K562 (cell line): ENCODE measurements around the gene NPAS1. TPM values are rescaled to one million over a fixed set of nuclear protein-coding genes. Genes with fewer than 3 reads are reported as not detected.

Source experiments
- ATAC-seq: fragments of 200-7000 bp; cut with Tn5 transposase; 3 replicates; pipeline ENCODE4 v1.9.1; 2020; ENCODE audit warnings: moderate library complexity
- BruUV-seq: library from RNA; stranded (reverse); fragments of 400-500 nt; replicated peaks from 2 replicates; lab custom pipeline; 2021; lab: Mats Ljungman, UMichigan
- CTCF ChIA-PET: fragments of 300-600 bp; formaldehyde crosslinking; extraction: SDS; loops from one replicate; lab custom pipeline; 2021; ENCODE audit warnings: low intra/inter-chr PET ratio; lab: Yijun Ruan, JAX
- POLR2A ChIA-PET: fragments of 300-600, 350-650 bp; sonication (Branson Sonifier 250); formaldehyde crosslinking; extraction: SDS; loops from one replicate; lab custom pipeline; 2021; ENCODE audit warnings: antibody characterized with exemption, inconsistent platforms; lab: Yijun Ruan, JAX
- DNase-seq, 4 experiments: peaks; one replicate each; pipeline versions ENCODE4 v3.0.0 to v3.0.0-alpha.2; 2011 to 2018; ENCODE audit warnings: low spot score in 3 of 4, mixed read lengths in 3 of 4; ENCODE audit errors: extremely low read depth in 1 of 4
- FAIRE-seq: peaks from 2 replicates; lab custom pipeline; 2011; peaks lifted over from hg19 to GRCh38; lab: Jason Lieb, UNC
- H2AFZ ChIP-seq: 2 replicates; pipeline ENCODE4 v1.6.0; 2011; ENCODE audit warnings: low read depth, low read length, control low read depth, inconsistent platforms
- H3K27ac ChIP-seq: fragments of 200-600 bp; 3 replicates; pipeline ENCODE4 v1.8.0; 2011; ENCODE audit warnings: low read depth, mild to moderate bottlenecking, control low read depth, inconsistent platforms, low read length, moderate library complexity, mixed read lengths; ENCODE audit errors: extremely low read depth
- H3K27me3 ChIP-seq, 2 experiments: fragments of 300-600 bp in 1 of 2; 2 replicates in 1 of 2; 3 replicates in 1 of 2; pipeline versions ENCODE4 v1.6.0 to v1.8.0; 2011; ENCODE audit warnings: inconsistent platforms in 2 of 2, low read length in 2 of 2, mild to moderate bottlenecking in 1 of 2, mixed read lengths in 1 of 2, moderate library complexity in 1 of 2; ENCODE audit not compliant: control insufficient read depth in 2 of 2, insufficient read depth in 2 of 2
- H3K36me3 ChIP-seq: fragments of 300-600 bp; 3 replicates; pipeline ENCODE4 v1.8.0; 2011; ENCODE audit warnings: mild to moderate bottlenecking, low read length, inconsistent platforms; ENCODE audit not compliant: control insufficient read depth, insufficient read depth
- H3K4me1 ChIP-seq, 2 experiments: fragments of 200-600 bp in 1 of 2; replicated peaks in 1 of 2; 2 replicates in 1 of 2; 3 replicates in 1 of 2; pipeline versions ENCODE4 v1.5.1 to v1.8.0; 2011; ENCODE audit warnings: inconsistent platforms in 2 of 2, low read length in 2 of 2, mild to moderate bottlenecking in 1 of 2, mixed read lengths in 1 of 2, moderate library complexity in 1 of 2; ENCODE audit not compliant: control insufficient read depth in 2 of 2, insufficient read depth in 2 of 2
- H3K4me2 ChIP-seq: 2 replicates; pipeline ENCODE4 v1.6.1; 2011; ENCODE audit warnings: low read length, control low read depth, inconsistent platforms, mixed read lengths; ENCODE audit not compliant: insufficient read depth
- H3K4me3 ChIP-seq: fragments of 200-600 bp; sonication (generic), shearing (Covaris generic); 2 replicates; pipeline ENCODE4 v1.5.1; 2016; ENCODE audit warnings: control low read depth, inconsistent platforms
- H3K79me2 ChIP-seq: fragments of 200-600 bp; 3 replicates; pipeline ENCODE4 v1.8.0; 2011; ENCODE audit warnings: low read length, inconsistent platforms; ENCODE audit not compliant: control insufficient read depth, insufficient read depth
- H3K9ac ChIP-seq, 2 experiments: 2 replicates each; pipeline versions ENCODE4 v1.6.0 to v1.6.1; 2011; ENCODE audit warnings: low read depth in 2 of 2, low read length in 2 of 2, control low read depth in 1 of 2, inconsistent platforms in 1 of 2, mild to moderate bottlenecking in 1 of 2, mixed read lengths in 1 of 2; ENCODE audit not compliant: insufficient read depth in 1 of 2
- H3K9me1 ChIP-seq: one replicate; pipeline ENCODE4 v1.6.0; 2011; ENCODE audit warnings: inconsistent platforms, mild to moderate bottlenecking, low read length, moderate library complexity; ENCODE audit not compliant: control insufficient read depth, insufficient read depth
- H3K9me3 ChIP-seq: replicated peaks from 2 replicates; pipeline ENCODE4 v1.5.1; 2011; ENCODE audit warnings: low read depth, low read length, inconsistent platforms; ENCODE audit not compliant: control insufficient read depth, insufficient read depth
- H4K20me1 ChIP-seq: replicated peaks from 2 replicates; pipeline ENCODE4 v1.6.1; 2011; ENCODE audit warnings: low read length, inconsistent platforms, mixed read lengths; ENCODE audit not compliant: control insufficient read depth, insufficient read depth
- GATA2 ChIP-seq: sonication (generic); formaldehyde crosslinking; IDR thresholded peaks from 2 replicates; pipeline ENCODE4 v1.4.0; 2020; ENCODE audit warnings: mild to moderate bottlenecking, missing genetic modification reagents
- JUNB ChIP-seq: fragments of 450-650 bp; formaldehyde crosslinking; conservative IDR thresholded peaks from 2 replicates; pipeline ENCODE4 v1.4.0; 2020; ENCODE audit warnings: mild to moderate bottlenecking
- KAT7 ChIP-seq: sonication (generic); formaldehyde crosslinking; IDR thresholded peaks from 2 replicates; pipeline ENCODE4 v1.8.0; 2022; ENCODE audit warnings: missing genetic modification reagents, mild to moderate bottlenecking, borderline replicate concordance
- RBM34 ChIP-seq: fragments of 200-400 bp; formaldehyde crosslinking; IDR thresholded peaks from 2 replicates; pipeline ENCODE4 v1.6.1; 2018; ENCODE audit warnings: low read length, borderline replicate concordance; ENCODE audit not compliant: insufficient read depth
- TCFL5 ChIP-seq: fragments of 250-450 bp; sonication (Bioruptor Pico); conservative IDR thresholded peaks from 2 replicates; pipeline ENCODE4 v1.6.1; 2021; ENCODE audit warnings: mild to moderate bottlenecking, moderate library complexity, matching md5 sums
- U2AF2 ChIP-seq: fragments of 200-400 bp; formaldehyde crosslinking; optimal IDR thresholded peaks from 2 replicates; pipeline ENCODE3; 2017; ENCODE audit warnings: low read depth, mild to moderate bottlenecking, low read length
- WGBS: fragments of 100-300 bp; shearing (Covaris generic); methylation state at CpG from one replicate; pipeline ENCODE4 v1.1.6; 2016; ENCODE audit warnings: low coverage, mixed read lengths; ENCODE audit not compliant: insufficient coverage; ENCODE audit errors: missing lambda C conversion rate; 5-methylcytosine and 5-hydroxymethylcytosine counted together
- in situ Hi-C: fragments of 300-500 bp; cut with MboI; formaldehyde crosslinking; loops from 4 replicates; pipeline ENCODE4 v1.15.0; 2018; ENCODE audit warnings: inconsistent platforms, mixed read lengths
- intact Hi-C: fragments of 100-400 bp; cut with micrococcal nuclease; formaldehyde crosslinking; loops from 2 replicates; pipeline ENCODE4 v1.14.2; 2022
- polyA plus RNA-seq, 8 experiments: library from polyadenylated mRNA; depleted of rRNA in 4 of 8; stranded (reverse) in 5 of 8; unstranded in 3 of 8; fragments of >200 nt; fragmentation: Nextera tagmentation in 2 of 8; fragmentation: Illumina TruSeq in 1 of 8; extraction: Ambion mirVana in 2 of 8; extraction: Trizol in 1 of 8; gene quantifications; 2 replicates each; pipeline versions ENCODE4 v1.2.1 to v1.2.3, GENCODE V29; 2011 to 2014; ENCODE audit warnings: inconsistent platforms in 1 of 8, missing spikeins in 1 of 8
- total RNA-seq, 7 experiments: library from RNA; depleted of rRNA in 6 of 7; stranded (reverse); fragments of >200 nt in 6 of 7; fragmentation: Illumina TruSeq in 2 of 7; extraction: Trizol in 2 of 7; gene quantifications; 2 replicates each; pipeline versions ENCODE4 v1.2.1 to v1.2.3, GENCODE V29; 2011 to 2021; ENCODE audit warnings: low replicate concordance in 1 of 7
- TF ChIP-seq, protein P1 (sequence below): fragments of 450-650 bp; IDR thresholded peaks from 2 replicates; pipeline ENCODE4 v1.6.1; 2016; ENCODE audit warnings: mild to moderate bottlenecking, moderate library complexity
- TF ChIP-seq, protein P2 (sequence below): fragments of 450-650 bp; formaldehyde crosslinking; IDR thresholded peaks from 2 replicates; pipeline ENCODE4 v1.4.0; 2022; ENCODE audit warnings: missing genetic modification characterization

The NPAS1 gene
- total and polyA plus RNA-seq, 9 of the 15 experiments (the other 6 are each of a cell fraction or from before 2014, with no cell fraction given) = 0.58 to 5.3 (median 2.0) TPM; not detected in 2

DNA sequence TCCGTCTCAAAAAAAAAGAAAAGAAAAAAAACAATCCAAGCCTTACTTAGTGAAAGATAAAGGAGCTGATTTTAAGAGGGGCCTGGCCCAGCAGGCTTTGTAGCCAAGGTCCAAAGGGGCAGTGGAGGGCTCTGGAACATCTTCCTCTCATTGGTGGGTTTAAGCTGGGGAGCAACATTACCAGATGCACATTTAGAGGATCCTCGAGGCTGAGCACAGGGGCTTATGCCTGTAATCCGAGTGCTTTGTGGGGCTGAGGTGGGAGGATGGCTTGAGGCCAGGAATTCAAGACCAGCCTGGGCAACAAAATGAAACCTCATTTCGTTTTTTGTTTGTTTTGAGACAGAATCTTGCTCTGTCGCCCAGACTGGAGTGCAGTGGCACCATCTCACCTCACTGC is 36.8 kb downstream of the NPAS1 start:
- no peak overlapping the region for H3K4me2 ChIP-seq
- no TSS peak for BruUV-seq
- H3K4me1 ChIP-seq = peaks cover 3 to 17% of the 10 kb centered on the region in 2 experiments; a peak in 4 of 5 replicates
- POLR2A ChIA-PET = interaction anchor here (1.0 to 1.2 kb wide), 2 partner anchors 9 to 19 kb away, joined by 3 read pairs; no protein-coding TSS in a partner anchor
- no peak overlapping the region for H3K4me3 ChIP-seq
- intact Hi-C loops (no loop called here), in situ Hi-C loops (no loop called here)
- FAIRE-seq (no peak), DNase-seq (no peak), ATAC-seq (no peak)
- H3K9ac ChIP-seq = no peak overlapping the region
- no peaks in the 10 kb centered on the region for H3K9me1 ChIP-seq
- H3K36me3 ChIP-seq = no peaks in the 10 kb centered on the region
- CTCF ChIA-PET = interaction anchor here (0.6 kb wide), 1 partner anchor 285 kb away, joined by 3 read pairs; no protein-coding TSS in a partner anchor
- no peak overlapping the region for H2AFZ ChIP-seq
- no peaks in the 10 kb centered on the region for H3K9me3 ChIP-seq
- TF ChIP-seq TCFL5 = no peak
- TF ChIP-seq GATA2 (CRISPR knock-in tag) = no peak
- no peak for TF ChIP-seq RBM34
- TF ChIP-seq, protein P1, sequence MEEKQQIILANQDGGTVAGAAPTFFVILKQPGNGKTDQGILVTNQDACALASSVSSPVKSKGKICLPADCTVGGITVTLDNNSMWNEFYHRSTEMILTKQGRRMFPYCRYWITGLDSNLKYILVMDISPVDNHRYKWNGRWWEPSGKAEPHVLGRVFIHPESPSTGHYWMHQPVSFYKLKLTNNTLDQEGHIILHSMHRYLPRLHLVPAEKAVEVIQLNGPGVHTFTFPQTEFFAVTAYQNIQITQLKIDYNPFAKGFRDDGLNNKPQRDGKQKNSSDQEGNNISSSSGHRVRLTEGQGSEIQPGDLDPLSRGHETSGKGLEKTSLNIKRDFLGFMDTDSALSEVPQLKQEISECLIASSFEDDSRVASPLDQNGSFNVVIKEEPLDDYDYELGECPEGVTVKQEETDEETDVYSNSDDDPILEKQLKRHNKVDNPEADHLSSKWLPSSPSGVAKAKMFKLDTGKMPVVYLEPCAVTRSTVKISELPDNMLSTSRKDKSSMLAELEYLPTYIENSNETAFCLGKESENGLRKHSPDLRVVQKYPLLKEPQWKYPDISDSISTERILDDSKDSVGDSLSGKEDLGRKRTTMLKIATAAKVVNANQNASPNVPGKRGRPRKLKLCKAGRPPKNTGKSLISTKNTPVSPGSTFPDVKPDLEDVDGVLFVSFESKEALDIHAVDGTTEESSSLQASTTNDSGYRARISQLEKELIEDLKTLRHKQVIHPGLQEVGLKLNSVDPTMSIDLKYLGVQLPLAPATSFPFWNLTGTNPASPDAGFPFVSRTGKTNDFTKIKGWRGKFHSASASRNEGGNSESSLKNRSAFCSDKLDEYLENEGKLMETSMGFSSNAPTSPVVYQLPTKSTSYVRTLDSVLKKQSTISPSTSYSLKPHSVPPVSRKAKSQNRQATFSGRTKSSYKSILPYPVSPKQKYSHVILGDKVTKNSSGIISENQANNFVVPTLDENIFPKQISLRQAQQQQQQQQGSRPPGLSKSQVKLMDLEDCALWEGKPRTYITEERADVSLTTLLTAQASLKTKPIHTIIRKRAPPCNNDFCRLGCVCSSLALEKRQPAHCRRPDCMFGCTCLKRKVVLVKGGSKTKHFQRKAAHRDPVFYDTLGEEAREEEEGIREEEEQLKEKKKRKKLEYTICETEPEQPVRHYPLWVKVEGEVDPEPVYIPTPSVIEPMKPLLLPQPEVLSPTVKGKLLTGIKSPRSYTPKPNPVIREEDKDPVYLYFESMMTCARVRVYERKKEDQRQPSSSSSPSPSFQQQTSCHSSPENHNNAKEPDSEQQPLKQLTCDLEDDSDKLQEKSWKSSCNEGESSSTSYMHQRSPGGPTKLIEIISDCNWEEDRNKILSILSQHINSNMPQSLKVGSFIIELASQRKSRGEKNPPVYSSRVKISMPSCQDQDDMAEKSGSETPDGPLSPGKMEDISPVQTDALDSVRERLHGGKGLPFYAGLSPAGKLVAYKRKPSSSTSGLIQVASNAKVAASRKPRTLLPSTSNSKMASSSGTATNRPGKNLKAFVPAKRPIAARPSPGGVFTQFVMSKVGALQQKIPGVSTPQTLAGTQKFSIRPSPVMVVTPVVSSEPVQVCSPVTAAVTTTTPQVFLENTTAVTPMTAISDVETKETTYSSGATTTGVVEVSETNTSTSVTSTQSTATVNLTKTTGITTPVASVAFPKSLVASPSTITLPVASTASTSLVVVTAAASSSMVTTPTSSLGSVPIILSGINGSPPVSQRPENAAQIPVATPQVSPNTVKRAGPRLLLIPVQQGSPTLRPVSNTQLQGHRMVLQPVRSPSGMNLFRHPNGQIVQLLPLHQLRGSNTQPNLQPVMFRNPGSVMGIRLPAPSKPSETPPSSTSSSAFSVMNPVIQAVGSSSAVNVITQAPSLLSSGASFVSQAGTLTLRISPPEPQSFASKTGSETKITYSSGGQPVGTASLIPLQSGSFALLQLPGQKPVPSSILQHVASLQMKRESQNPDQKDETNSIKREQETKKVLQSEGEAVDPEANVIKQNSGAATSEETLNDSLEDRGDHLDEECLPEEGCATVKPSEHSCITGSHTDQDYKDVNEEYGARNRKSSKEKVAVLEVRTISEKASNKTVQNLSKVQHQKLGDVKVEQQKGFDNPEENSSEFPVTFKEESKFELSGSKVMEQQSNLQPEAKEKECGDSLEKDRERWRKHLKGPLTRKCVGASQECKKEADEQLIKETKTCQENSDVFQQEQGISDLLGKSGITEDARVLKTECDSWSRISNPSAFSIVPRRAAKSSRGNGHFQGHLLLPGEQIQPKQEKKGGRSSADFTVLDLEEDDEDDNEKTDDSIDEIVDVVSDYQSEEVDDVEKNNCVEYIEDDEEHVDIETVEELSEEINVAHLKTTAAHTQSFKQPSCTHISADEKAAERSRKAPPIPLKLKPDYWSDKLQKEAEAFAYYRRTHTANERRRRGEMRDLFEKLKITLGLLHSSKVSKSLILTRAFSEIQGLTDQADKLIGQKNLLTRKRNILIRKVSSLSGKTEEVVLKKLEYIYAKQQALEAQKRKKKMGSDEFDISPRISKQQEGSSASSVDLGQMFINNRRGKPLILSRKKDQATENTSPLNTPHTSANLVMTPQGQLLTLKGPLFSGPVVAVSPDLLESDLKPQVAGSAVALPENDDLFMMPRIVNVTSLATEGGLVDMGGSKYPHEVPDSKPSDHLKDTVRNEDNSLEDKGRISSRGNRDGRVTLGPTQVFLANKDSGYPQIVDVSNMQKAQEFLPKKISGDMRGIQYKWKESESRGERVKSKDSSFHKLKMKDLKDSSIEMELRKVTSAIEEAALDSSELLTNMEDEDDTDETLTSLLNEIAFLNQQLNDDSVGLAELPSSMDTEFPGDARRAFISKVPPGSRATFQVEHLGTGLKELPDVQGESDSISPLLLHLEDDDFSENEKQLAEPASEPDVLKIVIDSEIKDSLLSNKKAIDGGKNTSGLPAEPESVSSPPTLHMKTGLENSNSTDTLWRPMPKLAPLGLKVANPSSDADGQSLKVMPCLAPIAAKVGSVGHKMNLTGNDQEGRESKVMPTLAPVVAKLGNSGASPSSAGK = no peak
- TF ChIP-seq, protein P2, sequence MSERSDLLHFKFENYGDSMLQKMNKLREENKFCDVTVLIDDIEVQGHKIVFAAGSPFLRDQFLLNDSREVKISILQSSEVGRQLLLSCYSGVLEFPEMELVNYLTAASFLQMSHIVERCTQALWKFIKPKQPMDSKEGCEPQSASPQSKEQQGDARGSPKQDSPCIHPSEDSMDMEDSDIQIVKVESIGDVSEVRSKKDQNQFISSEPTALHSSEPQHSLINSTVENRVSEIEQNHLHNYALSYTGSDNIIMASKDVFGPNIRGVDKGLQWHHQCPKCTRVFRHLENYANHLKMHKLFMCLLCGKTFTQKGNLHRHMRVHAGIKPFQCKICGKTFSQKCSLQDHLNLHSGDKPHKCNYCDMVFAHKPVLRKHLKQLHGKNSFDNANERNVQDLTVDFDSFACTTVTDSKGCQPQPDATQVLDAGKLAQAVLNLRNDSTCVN (CRISPR knock-in tag) = no peak
- TF ChIP-seq JUNB (CRISPR knock-in tag) = no peak
- TF ChIP-seq U2AF2 = no peak
- TF ChIP-seq KAT7 = no peak
- no peaks in the 10 kb centered on the region for H4K20me1 ChIP-seq
- 21% methylated on average over 4 of the region's 5 CpGs for WGBS
- no peak overlapping the region for H3K27ac ChIP-seq
- H3K27me3 ChIP-seq = no peaks in the 10 kb centered on the region
- no peaks in the 10 kb centered on the region for H3K79me2 ChIP-seq
